BE2C (cell line): Measurements from ENCODE around the gene NPC1L1. TPM values are rescaled to one million over a fixed set of nuclear protein-coding genes. Genes with fewer than 3 reads are reported as not detected.

ENCODE experiments used
- DNase-seq: peaks from one replicate; pipeline ENCODE4 v3.0.0-alpha.2; 2020
- H3K27me3 ChIP-seq: fragments of 250-450 bp; sonication (Bioruptor Pico); 2 replicates; pipeline ENCODE4 v1.5.1; 2020; ENCODE audit warnings: mild to moderate bottlenecking
- H3K36me3 ChIP-seq: fragments of 250-450 bp; sonication (Bioruptor Pico); 2 replicates; pipeline ENCODE4 v1.5.1; 2020; ENCODE audit warnings: mild to moderate bottlenecking
- H3K4me1 ChIP-seq: fragments of 250-450 bp; sonication (Bioruptor Pico); 2 replicates; pipeline ENCODE4 v1.5.1; 2020
- H3K4me3 ChIP-seq: 2 replicates; pipeline ENCODE4 v1.5.1; 2011; ENCODE audit warnings: low read depth, low read length
- H3K9me3 ChIP-seq: fragments of 250-450 bp; sonication (Bioruptor Pico); 2 replicates; pipeline ENCODE4 v1.5.1; 2020
- CTCF ChIP-seq: IDR thresholded peaks from 2 replicates; pipeline ENCODE4 v1.5.1; 2012; ENCODE audit warnings: mild to moderate bottlenecking, low read depth, low read length
- polyA plus RNA-seq: library from polyadenylated mRNA; unstranded; fragments of >200 nt; gene quantifications from one replicate; pipeline ENCODE4 v1.2.1, GENCODE V29; 2012; ENCODE audit warnings: low read depth, missing spikeins; ENCODE audit not compliant: insufficient read length, insufficient read depth

Gene NPC1L1
- not detected for polyA plus RNA-seq

GRCh38 chr7:44541028-44541869 is at the start of gene NPC1L1:
Gene NPC1L1 (minus strand): TSS chr7:44541330. CDS start chr7:44541259, 71 bp downstream.
- H3K4me1 ChIP-seq = no peaks in the 10 kb centered on the region
- H3K36me3 ChIP-seq = no peaks in the 10 kb centered on the region
- H3K9me3 ChIP-seq = no peaks in the 10 kb centered on the region
- H3K27me3 ChIP-seq = no peaks in the 10 kb centered on the region
- peak; percentile 32 for DNase-seq
- H3K4me3 ChIP-seq = no peak within 1 kb of the TSS
- TF ChIP-seq CTCF = no peak

GRCh38 chr7:44590910-44591309 is 49.8 kb upstream of the NPC1L1 start:
- Histone ChIP-seq H3K4me1 (no peaks in the 10 kb centered on the region; the same call in 1 of the 2 replicates), H3K9me3 (no peaks in the 10 kb centered on the region), H3K27me3 (no peaks in the 10 kb centered on the region), H3K4me3 (no peak overlapping the region), H3K36me3 (no peaks in the 10 kb centered on the region)
- no peak for TF ChIP-seq CTCF
- DNase-seq = no peak

- no peaks in the 10 kb centered on the region for H3K27me3 ChIP-seq
- no peaks in the 10 kb centered on the region for H3K36me3 ChIP-seq
- no peaks in the 10 kb centered on the region for H3K9me3 ChIP-seq
- DNase-seq = peak; percentile 56
- H3K4me1 ChIP-seq = no peaks in the 10 kb centered on the region; the same call in 1 of the 2 replicates
- H3K4me3 ChIP-seq = no peak overlapping the region
- peak; percentile 75 for TF ChIP-seq CTCF
These were observed 46.9 kb upstream of the NPC1L1 start for GRCh38 chr7:44587843-44588711.

- Histone ChIP-seq H3K27me3 (no peaks in the 10 kb centered on the region), H3K36me3 (peaks cover 32% of the 10 kb centered on the region), H3K4me3 (peak overlapping the region; percentile 87), H3K4me1 (no peaks in the 10 kb centered on the region; the same call in 1 of the 2 replicates), H3K9me3 (no peaks in the 10 kb centered on the region)
- no peak for DNase-seq
- no peak for TF ChIP-seq CTCF
These were observed 42.2 kb upstream of the NPC1L1 start for GRCh38 chr7:44583146-44583865.

GRCh38 chr7:44581879-44582603 is 40.9 kb upstream of the NPC1L1 start, which contains the start of gene TMED4:
Gene TMED4 (minus strand): TSS chr7:44582231. CDS start chr7:44582206, 25 bp downstream.
- Histone ChIP-seq H3K36me3 (peaks cover 37% of the 10 kb centered on the region), H3K4me1 (no peaks in the 10 kb centered on the region; the same call in 1 of the 2 replicates), H3K9me3 (no peaks in the 10 kb centered on the region), H3K27me3 (no peaks in the 10 kb centered on the region), H3K4me3 (peak within 1 kb of the TSS; percentile 95)
- TF ChIP-seq CTCF = no peak
- peak; percentile 100 for DNase-seq
